ENCODE results near the gene IYD.
A peak's percentile ranks its signal among the peaks of the same experiment; 100 is the strongest.
"Not testable (repeated sequence)": the region's sequence is repeated elsewhere in the genome, so short reads cannot be mapped to it uniquely, and the experiment has no call there.

The IYD gene

GRCh38 chr6:150435832-150436231, 67.0 kb downstream of the IYD start:
- no peak for DNase-seq

- DNase-seq = no peak
These were observed 70.6 kb downstream of the IYD start for GRCh38 chr6:150439373-150439772.

GRCh38 chr6:150443621-150444020, 74.8 kb downstream of the IYD start:
- DNase-seq = no peak

GRCh38 chr6:150444308-150444707, 75.5 kb downstream of the IYD start:
- DNase-seq = no peak

GRCh38 chr6:150445486-150445885, 76.7 kb downstream of the IYD start:
- no peak for DNase-seq

GRCh38 chr6:150448221-150448620, 79.4 kb downstream of the IYD start:
- no peak for DNase-seq

GRCh38 chr6:150449055-150449454, 80.2 kb downstream of the IYD start:
- not testable (repeated sequence) for DNase-seq

GRCh38 chr6:150450918-150451317, 82.1 kb downstream of the IYD start:
- DNase-seq = no peak

GRCh38 chr6:150451807-150452427, 83.1 kb downstream of the IYD start:
- no peak for DNase-seq

GRCh38 chr6:150452428-150453243, 83.8 kb downstream of the IYD start:
- DNase-seq = peak; percentile 76

- DNase-seq = no peak
These were observed 84.5 kb downstream of the IYD start for GRCh38 chr6:150453357-150453756.
